HG02610 (cell line): Measurements from ENCODE around the gene C16orf96.

Experiments used
- ATAC-seq: cut with Tn5 transposase; IDR thresholded peaks from one replicate; pipeline ENCODE4 v1.9.1; 2021; ENCODE audit warnings: mild to moderate bottlenecking, moderate library complexity; ENCODE audit not compliant: unreplicated experiment

C16orf96 gene

GRCh38 chr16:4599037-4599436, 42.9 kb downstream of the C16orf96 start:
- ATAC-seq = no peak

GRCh38 chr16:4599545-4599944, 43.4 kb downstream of the C16orf96 start:
- no peak for ATAC-seq

- ATAC-seq = no peak
Measured at GRCh38 chr16:4601036-4601863, 45.1 kb downstream of the C16orf96 start.

GRCh38 chr16:4601864-4602186, 45.7 kb downstream of the C16orf96 start:
- no peak for ATAC-seq

GRCh38 chr16:4602331-4602730, 46.2 kb downstream of the C16orf96 start:
- no peak for ATAC-seq

GRCh38 chr16:4603624-4604170, 47.6 kb downstream of the C16orf96 start:
- ATAC-seq = no peak

- no peak for ATAC-seq
Measured at GRCh38 chr16:4604401-4604800, 48.3 kb downstream of the C16orf96 start.

- no peak for ATAC-seq
Measured at GRCh38 chr16:4606354-4606753, 50.2 kb downstream of the C16orf96 start.

- no peak for ATAC-seq
Measured at GRCh38 chr16:4607841-4608703, 51.9 kb downstream of the C16orf96 start.

- ATAC-seq = no peak
Measured at GRCh38 chr16:4608704-4608980, 52.5 kb downstream of the C16orf96 start.

- ATAC-seq = no peak
Measured at GRCh38 chr16:4609200-4610010, 53.3 kb downstream of the C16orf96 start.

GRCh38 chr16:4610011-4611005, 54.2 kb downstream of the C16orf96 start:
- no peak for ATAC-seq

GRCh38 chr16:4611337-4612021, 55.3 kb downstream of the C16orf96 start:
- no peak for ATAC-seq

- ATAC-seq = no peak
Measured at GRCh38 chr16:4612474-4612931, 56.4 kb downstream of the C16orf96 start.

GRCh38 chr16:4612977-4613635, 57.0 kb downstream of the C16orf96 start:
- no peak for ATAC-seq

- ATAC-seq = no peak
Measured at GRCh38 chr16:4613636-4614570, 57.8 kb downstream of the C16orf96 start.

- peak; percentile 61 for ATAC-seq
Measured at GRCh38 chr16:4614571-4615383, 58.6 kb downstream of the C16orf96 start, which contains the start of gene UBALD1. Gene UBALD1 (minus strand): TSS chr16:4614888. CDS start chr16:4614797, 91 bp downstream.
